ENCODE data around the gene KCNH5.

- TF ChIP-seq CTCF (IDR thresholded peaks at IDR 0.05; ENCODE audit: insufficient read depth, low read depth, low read length) (no peak), EZH2 (IDR thresholded peaks at IDR 0.05; ENCODE audit: insufficient read depth, low read length) (no peak)
These were observed 15.1 kb downstream of the KCNH5 start for GRCh38 chr14:63030113-63030512.

All from astrocyte (in vitro differentiated cells and primary cell).